GM19240 (cell line): ENCODE results near the gene ITPRID1.

Experiments used
- DNase-seq: peaks from one replicate; pipeline ENCODE4 v3.0.0; 2011; ENCODE audit warnings: low spot score; ENCODE audit not compliant: insufficient read length

ITPRID1 gene

DNA sequence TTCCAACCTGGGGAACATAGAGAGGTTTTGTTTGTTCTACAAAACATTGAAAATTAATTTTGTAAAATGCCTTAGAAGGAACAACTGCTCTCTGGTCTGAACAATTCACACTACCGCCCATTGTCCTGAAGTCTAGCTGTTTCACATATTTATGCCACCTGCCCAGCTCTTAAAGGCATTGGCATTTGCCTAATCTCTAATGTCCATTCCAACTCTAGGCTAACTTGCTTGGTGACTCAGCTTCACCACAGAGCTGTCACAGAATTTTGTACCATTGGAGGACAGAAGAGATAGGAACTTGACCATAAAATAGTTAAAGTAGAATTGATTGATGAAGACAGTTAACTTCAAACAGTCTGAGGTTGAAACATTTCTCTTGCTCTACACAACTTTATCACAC is 119.6 kb downstream of the ITPRID1 start:
- DNase-seq, result no peak

DNA sequence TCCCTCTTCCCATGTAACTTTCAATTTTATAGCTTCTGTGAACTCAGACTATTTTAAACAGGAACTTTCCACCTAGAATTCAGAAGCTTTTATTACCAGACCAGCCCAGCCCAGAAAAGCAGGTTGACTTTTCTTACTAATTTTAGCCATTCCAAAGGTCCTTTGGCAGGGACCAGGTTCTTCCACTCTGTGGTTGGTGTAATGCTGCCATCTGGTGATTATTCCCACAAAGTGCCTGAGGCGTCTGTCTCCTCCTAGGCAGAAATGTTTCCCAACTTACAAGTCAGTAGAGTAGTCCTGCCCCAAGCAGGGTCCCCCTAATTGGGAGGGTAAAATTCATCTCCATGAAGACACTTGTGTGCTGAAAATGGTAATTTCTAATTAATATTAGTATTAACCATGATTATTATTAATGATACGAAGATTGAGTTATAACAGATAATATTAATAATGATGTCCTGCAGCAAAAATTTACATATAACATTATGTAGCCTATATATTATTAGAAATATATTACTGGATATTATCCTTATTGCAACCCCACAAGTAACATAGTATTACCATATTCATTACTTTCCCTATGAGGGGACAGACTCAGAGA is 120.1 kb downstream of the ITPRID1 start:
- DNase-seq, result no peak

DNA sequence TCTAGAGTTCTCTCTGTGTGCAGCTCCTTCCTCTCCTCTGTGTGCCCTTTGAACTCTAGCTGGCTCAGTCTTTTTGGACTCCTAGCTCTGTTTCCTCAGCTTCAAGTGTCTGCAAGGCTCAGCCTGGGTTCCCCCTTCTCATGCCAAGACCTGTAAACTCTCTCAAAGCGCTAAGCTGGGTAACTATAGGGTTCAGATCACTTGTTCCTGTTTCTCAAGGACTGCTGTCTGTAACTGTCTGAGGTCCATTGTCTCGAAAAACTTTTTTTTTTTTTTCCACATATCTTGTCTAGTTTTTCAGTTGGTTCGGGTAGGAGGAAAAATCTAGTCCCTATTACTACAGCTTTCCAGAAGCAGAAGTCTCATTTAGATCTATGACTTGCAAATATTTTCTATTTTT is 126.5 kb downstream of the ITPRID1 start:
- no peak for DNase-seq

DNA sequence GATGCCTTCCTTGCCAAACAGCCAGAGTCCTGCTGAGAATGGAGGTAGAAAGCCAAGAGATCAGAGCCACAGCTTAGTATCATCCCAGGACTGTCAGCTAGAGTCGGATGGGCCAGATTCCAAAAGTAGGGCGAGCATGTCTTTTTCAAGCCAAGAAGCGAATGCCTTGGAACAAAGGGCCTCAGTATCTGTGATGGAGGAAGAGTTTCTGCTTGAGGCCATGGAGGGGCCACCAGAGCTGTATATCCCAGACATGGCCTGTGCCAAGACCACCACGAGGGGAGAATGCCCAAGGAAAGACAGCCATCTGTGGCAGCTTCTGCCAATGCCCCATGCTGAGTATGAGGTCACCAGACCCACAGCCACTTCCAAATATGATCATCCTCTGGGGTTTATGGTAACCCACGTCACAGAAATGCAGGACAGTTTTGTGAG is 128.8 kb downstream of the ITPRID1 start:
- no peak for DNase-seq

DNA sequence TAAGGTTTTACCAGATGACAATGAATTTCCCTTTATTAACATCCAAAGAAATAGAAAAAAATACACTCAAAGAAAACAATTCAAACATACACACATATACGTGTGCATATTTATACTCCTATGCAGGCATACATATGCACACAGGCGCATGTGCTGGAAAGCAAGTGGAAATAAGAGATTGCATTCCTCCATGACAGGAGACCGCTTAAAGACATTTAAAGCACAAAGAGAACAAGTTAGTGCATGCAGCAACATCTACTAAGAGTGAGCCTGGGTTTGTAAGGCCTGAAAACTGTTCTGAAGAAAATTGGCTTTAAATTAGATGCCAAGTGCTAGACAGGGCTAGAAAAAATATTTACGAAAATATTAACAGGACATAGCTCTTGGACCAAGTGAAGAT is 133.1 kb downstream of the ITPRID1 start:
- DNase-seq, result no peak

DNA sequence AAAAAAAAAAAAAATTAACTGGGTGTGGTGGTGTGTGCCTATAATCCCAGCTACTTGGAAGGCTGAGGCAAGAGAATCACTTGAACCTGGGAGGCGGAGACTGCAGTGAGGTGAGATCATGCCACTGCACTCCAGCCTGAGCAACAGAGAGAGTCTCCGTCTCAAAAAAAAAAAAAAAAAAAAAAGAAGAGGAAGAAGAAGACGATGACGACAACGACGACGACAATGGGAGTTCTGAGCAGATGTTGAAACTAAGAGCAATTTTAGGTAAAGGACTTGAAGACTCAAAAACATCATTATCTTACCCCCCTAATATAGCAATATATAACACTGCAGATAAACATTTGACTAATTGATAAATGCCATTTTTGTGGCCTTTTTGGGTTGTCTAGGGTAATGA is 133.6 kb downstream of the ITPRID1 start:
- no peak for DNase-seq

DNA sequence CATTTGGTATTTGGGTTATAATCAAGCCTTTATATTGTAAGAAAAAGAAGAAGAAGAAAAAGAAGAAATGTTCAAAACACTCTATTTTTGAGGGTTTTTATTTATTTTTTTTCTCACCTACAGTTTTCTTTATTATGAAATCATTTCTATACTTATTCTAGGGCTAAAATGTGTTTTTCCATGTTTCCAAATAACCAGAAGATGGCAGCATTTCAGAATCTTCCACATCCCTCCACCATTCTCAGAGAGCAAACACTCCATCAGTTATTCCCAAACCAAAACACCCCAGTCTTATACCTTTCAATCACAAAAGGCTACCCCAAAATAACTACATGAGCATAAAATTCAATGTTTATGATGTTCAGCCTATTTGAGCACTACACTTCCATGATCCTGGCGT is 134.4 kb downstream of the ITPRID1 start:
- DNase-seq, result no peak

DNA sequence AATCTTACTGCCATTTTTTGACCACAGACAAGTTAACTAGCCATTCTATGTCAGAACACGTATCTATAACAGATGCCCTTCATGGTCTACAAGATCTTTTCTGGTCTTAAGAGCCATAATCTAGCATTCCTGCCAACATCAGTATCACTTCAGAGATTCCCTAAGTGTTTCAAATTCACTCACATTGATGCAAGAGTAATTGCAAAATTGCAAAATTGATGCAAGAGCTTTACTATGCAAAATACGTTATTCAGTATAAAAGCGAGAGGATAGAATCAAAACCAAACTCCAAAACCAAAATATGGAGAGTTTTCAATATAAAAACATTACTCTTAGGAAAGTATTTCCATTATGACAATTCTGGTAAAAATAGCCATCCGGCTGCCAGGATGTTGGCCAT is 135.0 kb downstream of the ITPRID1 start:
- DNase-seq, result no peak

DNA sequence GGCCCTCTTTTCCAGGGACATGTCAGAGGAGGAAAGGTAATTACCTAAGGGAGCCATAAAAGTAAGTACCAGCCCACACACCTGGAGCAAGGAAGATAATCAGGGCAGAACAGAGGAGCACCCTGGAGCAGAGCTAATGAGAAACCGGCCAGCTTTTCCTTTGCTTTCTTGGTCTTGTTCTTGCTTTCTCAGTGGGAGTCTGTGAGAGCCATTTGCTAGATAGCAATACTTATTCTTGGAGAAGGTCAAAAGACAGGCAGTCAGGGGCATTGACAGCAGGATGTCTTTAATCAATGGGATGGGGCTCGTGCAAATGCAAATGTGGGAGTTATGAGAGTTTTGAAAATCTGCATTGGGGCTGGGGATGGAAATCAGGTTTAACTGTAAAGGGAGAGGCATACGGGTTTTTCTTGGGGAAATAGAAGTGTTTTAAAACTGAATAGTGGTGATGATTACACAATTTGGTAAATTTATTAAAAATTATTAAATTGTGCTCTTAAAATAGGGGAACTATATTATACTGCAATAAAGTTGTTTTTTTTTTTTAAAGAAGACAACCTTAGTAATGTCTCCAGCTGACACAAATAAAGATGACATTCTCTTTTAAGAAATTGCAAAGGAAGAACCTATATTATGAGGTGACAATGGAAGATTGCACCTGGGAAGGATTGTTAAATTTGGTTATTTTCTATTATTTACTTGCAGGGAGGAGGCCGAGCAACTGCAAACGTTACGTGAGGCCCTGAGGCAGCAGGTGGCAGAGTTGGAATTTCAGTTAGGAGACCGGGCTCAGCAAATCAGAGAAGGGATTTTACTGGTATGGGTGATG is 137.6 kb downstream of the ITPRID1 start:
- no peak for DNase-seq

DNA sequence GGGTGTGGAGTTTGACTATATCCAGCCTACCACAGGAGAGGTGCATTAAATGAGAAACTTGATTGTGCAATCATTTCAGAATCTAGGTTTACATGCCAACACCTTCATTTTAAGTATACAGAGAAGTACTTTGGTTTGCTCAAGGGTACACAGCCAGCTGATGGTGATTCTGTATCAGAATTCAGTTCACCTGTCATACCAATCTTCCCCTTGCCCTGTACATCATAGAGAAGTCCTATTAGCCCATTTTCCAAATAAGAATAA is 138.1 kb downstream of the ITPRID1 start:
- no peak for DNase-seq

DNA sequence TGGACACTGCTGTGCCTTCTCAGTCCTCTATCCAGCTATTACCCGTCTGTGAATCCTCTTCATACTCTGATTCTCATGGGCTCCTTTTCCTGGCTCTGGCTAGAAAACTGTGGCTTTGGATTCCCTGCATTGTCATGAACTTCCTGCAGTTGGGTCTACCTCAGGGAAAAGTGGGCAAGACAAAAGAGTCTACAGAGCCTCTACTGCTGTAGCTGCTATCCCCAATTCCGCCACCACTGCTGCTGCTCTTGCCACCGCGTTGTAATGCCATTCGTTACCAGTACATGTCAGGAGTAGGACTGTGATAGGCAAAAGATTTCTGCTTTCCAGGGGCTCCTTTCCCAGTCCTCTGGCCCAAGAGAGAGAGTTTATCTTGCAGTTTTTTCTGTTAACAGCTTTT is 149.2 kb downstream of the ITPRID1 start:
- no peak for DNase-seq

DNA sequence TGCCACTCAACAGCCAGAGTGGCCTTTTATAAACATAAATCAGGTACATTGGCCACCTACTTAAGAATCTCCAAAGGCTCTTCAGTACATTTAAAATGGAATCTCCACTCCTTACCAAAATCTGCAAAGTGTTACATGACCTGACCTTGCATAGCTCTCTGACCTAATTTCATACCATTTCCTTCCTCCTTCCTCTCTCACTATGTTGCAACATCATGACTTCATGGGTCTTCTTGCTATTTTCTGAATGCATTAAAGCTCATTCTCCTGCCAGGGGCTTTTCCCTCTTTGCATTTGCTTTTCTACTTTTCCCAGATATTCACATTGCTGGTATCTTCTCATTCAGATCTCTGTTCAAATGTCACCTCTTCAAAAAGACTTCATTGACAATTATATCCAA is 151.0 kb downstream of the ITPRID1 start:
- DNase-seq, result no peak

DNA sequence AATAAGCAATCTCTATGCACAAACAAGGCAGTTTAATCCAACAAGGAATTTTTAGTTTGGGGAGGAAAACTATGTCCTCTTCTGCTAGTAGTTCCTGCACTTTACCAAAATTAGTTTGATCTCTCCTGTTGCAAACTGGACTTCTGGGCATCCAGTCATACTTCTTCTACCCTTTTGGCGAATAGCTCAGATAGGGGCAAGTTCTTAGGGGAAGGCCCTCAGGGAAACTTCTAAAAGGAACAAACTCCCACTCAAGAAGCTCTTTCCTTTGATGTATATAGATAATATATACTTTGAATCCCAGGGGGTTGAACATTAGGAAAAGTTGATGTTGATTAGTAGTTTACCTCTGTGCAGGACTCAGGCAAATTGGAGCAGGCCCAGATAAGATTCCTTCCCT is 151.7 kb downstream of the ITPRID1 start:
- DNase-seq, result no peak

DNA sequence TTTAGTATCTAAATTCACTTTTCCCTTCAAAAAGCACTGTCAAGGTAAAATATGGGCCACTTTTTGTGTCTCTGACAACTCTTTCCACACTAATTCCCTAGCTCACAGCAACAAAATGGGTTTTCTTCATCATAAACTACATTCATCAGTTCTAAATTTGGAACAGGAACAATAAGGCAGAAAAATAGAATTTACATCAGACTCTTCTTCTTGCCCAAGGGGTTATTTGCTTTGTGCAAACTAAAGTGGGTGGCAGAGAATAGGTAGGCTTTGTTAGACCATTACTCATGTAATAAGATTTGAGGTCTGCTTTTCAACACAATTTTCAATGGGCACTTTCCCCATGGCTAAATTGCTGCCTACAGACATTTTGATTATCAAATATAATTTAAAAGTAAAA is 155.6 kb downstream of the ITPRID1 start:
- DNase-seq, result no peak

DNA sequence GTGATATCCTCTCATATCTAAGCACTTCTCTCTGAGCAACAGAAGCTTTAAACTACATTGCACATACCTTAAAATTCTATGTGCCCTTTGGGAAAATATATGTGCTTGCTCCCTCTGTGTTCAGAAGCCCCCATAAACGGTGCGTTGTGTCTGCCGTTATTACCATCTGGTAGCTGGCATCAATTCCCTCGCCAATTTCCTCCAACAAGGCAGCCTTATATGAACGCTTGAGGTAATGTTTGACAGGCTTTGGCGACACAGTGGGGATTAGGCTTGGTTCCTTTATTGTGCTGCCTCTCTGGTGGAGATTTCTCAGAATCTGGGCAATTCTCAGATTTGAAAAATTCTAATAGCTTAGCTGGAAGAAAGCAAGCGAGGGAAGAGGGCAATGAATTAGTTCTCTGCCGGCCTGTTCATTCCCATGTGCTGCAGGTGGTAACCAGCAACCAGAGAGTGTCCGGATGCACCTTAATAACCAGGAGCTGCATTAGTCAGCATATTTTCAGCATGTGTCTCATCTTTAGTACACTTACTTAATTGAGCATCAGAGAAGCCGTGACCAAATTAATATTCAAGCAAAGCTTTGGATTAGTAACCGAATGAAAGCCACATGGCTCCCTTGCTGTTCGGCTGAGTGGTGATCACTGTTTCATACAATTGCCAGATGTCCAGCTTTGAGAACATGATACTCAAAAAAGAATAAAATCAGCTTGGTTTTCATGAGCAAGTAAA is 165.8 kb downstream of the ITPRID1 start:
- no peak for DNase-seq

DNA sequence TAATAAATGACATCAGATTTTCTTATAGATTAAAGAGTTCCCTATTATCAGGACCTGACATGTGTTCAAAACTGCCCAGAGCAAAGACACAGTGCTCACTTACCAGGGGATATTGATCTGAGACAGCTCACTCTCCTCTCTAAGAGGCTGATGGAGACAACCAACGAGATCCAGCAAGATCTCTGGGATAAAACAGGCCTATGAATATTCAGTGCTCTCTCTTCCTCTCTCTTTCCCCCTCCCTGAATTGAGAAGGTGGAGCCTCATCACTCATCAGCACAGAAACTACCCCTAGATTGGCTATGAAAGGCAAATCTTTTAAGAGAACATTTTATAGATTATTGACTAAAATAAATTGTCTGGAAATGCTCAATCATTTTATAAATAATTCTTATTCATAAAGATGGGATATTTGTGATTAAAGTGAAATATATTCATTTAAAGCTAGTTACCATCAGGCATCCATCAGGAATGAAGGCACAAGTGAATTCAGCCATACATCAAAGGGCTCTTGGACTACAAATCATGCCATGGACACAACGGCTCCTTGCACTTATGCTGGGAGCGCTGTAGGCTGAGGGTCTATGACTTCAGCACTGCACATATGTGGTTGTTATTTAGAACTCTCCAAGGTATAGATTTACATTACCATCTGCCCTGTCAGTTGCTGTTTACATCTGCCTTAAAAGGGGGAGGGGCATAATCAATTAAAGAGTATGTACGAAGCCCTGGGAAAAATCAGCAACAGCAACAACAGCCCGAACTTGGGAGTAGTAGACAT is 169.7 kb downstream of the ITPRID1 start:
- DNase-seq, result no peak

DNA sequence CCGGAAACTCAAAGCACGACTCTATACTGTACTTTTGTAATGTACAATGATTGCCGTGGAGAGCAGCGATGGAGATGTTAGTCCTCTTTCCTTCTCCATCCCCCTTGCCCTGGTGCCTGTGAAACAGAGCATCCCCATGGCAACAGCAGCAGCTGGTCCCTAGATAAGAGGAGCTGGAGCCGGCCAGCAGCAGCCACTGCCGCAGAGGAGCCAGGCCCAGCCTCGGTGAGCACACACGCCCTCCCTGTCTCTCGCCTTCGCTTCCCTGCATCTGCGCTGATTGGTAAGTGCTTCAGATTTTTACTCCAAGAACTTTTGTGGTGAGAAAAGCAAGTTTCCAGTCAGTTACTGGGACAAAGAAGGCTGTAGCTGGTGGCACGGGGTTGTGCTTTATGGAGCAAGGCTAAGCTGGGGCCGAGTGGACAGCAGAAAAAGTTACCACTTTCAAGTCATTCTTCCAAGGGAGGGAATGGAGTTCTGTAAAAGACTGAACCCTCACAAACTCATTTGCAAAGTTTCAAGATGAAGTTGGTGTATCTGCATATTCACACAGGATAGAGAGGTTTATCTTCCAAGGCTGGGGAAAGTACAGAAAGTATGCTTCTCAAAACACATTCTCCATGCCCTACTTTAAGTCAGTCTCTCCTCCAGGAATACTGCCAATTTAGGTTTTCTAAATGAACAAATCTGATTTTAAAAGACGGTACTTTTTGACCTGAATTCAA is 173.3 kb downstream of the ITPRID1 start, which contains the start of gene PPP1R17:
TSS of gene PPP1R17 (plus strand) at position 192 of the 725 bp plus-strand sequence. CDS start 5,227 bp downstream, outside the sequence.
- no peak for DNase-seq

DNA sequence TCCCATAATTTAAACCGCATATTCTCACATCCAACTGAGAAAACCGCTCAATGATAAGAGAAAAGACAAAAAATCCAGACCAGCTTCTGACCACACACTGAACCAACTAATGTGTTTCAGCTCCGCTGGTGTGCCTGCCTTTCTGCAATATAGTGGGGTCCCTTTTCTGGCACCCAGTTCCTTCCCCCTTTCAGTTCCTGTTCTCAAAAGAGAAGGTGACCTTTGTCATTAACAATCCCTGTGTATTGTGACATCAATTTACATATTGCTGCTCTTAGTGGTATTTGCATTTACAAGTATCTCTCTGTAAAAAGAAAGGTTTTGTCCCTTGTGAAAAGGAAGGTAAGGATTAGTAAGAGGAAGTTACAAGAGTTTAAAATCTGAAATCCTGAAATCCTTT is 174.5 kb downstream of the ITPRID1 start:
- no peak for DNase-seq

DNA sequence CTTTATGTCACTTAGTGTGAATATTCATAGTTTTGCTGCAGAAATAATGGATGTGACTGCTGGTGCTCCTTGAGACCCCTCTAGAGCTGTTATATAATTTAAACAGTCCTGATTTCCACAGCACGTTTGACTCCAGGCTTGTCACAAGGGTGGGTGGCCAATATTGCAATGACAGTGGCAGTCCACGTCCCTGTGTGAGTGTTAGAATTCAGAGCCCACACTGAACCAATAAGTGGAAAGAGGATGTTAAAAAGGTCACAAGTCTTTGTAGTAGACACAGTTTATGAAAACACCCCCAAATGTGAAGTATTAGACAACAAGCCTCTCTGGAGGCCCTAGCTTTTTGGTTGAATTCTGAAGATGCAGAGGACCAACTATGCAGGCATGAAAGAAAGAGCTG is 175.1 kb downstream of the ITPRID1 start:
- DNase-seq, result no peak

DNA sequence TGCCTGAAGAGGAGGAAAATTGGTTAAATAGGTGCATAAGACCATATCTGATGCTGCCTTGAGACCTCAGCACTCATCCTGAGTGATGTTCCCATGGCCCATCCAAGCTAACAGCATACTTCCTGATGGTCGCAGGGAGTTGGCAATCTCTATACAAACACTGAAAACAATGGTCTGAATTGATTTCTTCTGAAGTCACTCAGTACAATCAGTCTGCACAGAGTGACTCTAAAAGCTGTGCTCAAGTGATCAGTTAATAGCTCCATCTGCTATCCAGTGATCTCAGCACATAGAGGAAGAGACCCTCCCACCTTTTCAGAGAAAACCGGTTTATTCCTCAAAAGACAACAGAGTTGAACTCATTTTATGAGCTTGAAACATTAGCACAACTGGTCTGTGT is 177.0 kb downstream of the ITPRID1 start:
- no peak for DNase-seq

DNA sequence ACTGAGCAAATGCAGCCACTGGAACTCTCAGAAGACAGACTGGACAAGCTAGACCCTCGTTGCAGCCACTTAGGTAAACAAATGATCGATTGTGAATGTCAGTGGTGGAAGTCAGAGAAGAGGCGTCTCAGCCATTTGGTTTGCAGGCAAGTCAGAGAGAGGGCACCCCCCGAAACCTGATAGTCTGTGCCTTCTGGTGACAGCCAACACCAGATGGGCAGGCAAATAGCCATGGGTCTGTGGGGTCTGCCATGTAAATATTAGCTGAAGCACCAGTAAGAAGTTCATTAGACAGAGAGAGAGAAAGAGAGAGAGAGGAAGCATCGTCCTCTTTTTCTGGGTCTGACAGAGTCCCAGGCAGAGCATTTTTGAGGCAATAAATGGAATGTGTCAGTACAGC is 178.6 kb downstream of the ITPRID1 start:
- no peak for DNase-seq
